Osteocyte (in vitro differentiated cells): Measurements from ENCODE around the gene CASZ1. TPM values are rescaled to one million over a fixed set of nuclear protein-coding genes. Genes with fewer than 3 reads are reported as not detected.

Experiments used
- DNase-seq: peaks from one replicate; pipeline ENCODE4 v3.0.0; 2021; ENCODE audit warnings: mixed read lengths; ENCODE audit not compliant: unreplicated experiment; ENCODE audit errors: extremely low spot score
- H3K27ac Mint-ChIP-seq: one replicate; pipeline ENCODE4 v1.8.0; 2021; ENCODE audit warnings: mild to moderate bottlenecking, mixed read lengths; ENCODE audit not compliant: unreplicated experiment
- H3K27me3 Mint-ChIP-seq: one replicate; pipeline ENCODE4 v1.8.0; 2021; ENCODE audit warnings: mixed read lengths; ENCODE audit not compliant: unreplicated experiment
- H3K36me3 Mint-ChIP-seq: one replicate; pipeline ENCODE4 v1.8.0; 2021; ENCODE audit warnings: mixed read lengths; ENCODE audit not compliant: unreplicated experiment
- H3K4me1 Mint-ChIP-seq: one replicate; pipeline ENCODE4 v1.8.0; 2021; ENCODE audit warnings: mixed read lengths; ENCODE audit not compliant: unreplicated experiment
- H3K4me3 Mint-ChIP-seq: one replicate; pipeline ENCODE4 v1.8.0; 2021; ENCODE audit warnings: mild to moderate bottlenecking, moderate library complexity, mixed read lengths; ENCODE audit not compliant: unreplicated experiment
- H3K9me3 Mint-ChIP-seq: one replicate; pipeline ENCODE4 v1.8.0; 2021; ENCODE audit warnings: mixed read lengths; ENCODE audit not compliant: unreplicated experiment
- CTCF ChIP-seq: fragments of 200-600 bp; sonication (generic); IDR thresholded peaks from 2 replicates; pipeline ENCODE4 v1.5.0; 2021; ENCODE audit warnings: antibody characterized with exemption, mild to moderate bottlenecking, moderate library complexity
- total RNA-seq: library from RNA; stranded (reverse); gene quantifications from 2 replicates; pipeline ENCODE4 v1.2.1, GENCODE V29; 2021

CASZ1 gene
- total RNA-seq, 1 donor from 2014 or later, result 1.2 TPM

GRCh38 chr1:10675813-10676212 lies 120.6 kb downstream of the CASZ1 start:
- peaks cover 16% of the 10 kb centered on the region for H3K4me1 Mint-ChIP-seq
- DNase-seq, result no peak
- no peaks in the 10 kb centered on the region for H3K9me3 Mint-ChIP-seq
- no peak for TF ChIP-seq CTCF
- no peaks in the 10 kb centered on the region for H3K27me3 Mint-ChIP-seq
- no peak overlapping the region for H3K27ac Mint-ChIP-seq
- H3K4me3 Mint-ChIP-seq, result no peak overlapping the region
- no peaks in the 10 kb centered on the region for H3K36me3 Mint-ChIP-seq

- DNase-seq, result no peak
- TF ChIP-seq CTCF, result no peak
- no peaks in the 10 kb centered on the region for H3K9me3 Mint-ChIP-seq
- H3K4me1 Mint-ChIP-seq, result peaks cover 16% of the 10 kb centered on the region
- no peaks in the 10 kb centered on the region for H3K36me3 Mint-ChIP-seq
- H3K27ac Mint-ChIP-seq, result peak overlapping the region; percentile 41
- no peaks in the 10 kb centered on the region for H3K27me3 Mint-ChIP-seq
- no peak overlapping the region for H3K4me3 Mint-ChIP-seq
Measured at GRCh38 chr1:10674700-10675609, 121.5 kb downstream of the CASZ1 start.

- Mint-ChIP-seq H3K4me1 (peaks cover 16% of the 10 kb centered on the region), H3K4me3 (no peak overlapping the region), H3K27me3 (no peaks in the 10 kb centered on the region), H3K9me3 (no peaks in the 10 kb centered on the region), H3K36me3 (no peaks in the 10 kb centered on the region), H3K27ac (no peak overlapping the region)
- no peak for DNase-seq
- TF ChIP-seq CTCF, result no peak
Measured at GRCh38 chr1:10674222-10674621, 122.2 kb downstream of the CASZ1 start.

- TF ChIP-seq CTCF, result no peak
- Mint-ChIP-seq H3K36me3 (no peaks in the 10 kb centered on the region), H3K4me3 (no peak overlapping the region), H3K9me3 (no peaks in the 10 kb centered on the region), H3K27me3 (no peaks in the 10 kb centered on the region), H3K27ac (no peak overlapping the region), H3K4me1 (peaks cover 16% of the 10 kb centered on the region)
- no peak for DNase-seq
Measured at GRCh38 chr1:10673109-10673711, 123.2 kb downstream of the CASZ1 start.

- Mint-ChIP-seq H3K4me3 (no peak overlapping the region), H3K9me3 (no peaks in the 10 kb centered on the region), H3K36me3 (no peaks in the 10 kb centered on the region), H3K27ac (no peak overlapping the region), H3K27me3 (no peaks in the 10 kb centered on the region), H3K4me1 (peaks cover 17% of the 10 kb centered on the region)
- DNase-seq, result no peak
- TF ChIP-seq CTCF, result no peak
Measured at GRCh38 chr1:10672343-10673050, 123.9 kb downstream of the CASZ1 start.
